HepG2 (cell line): Measurements from ENCODE around the gene TMTC3. TPM values are rescaled to one million over a fixed set of nuclear protein-coding genes. Genes with fewer than 3 reads are reported as not detected.

Experiments used
- DPF2 ChIP-seq: sonication (generic); formaldehyde crosslinking; IDR thresholded peaks from 2 replicates; pipeline ENCODE4 v1.4.0; 2020; ENCODE audit warnings: mild to moderate bottlenecking, low read depth, missing genetic modification reagents, borderline replicate concordance
- GATAD1 ChIP-seq: IDR thresholded peaks from 2 replicates; pipeline ENCODE4 v1.6.1; 2016; ENCODE audit warnings: missing genetic modification reagents, missing compliant biosample characterization
- HNF4G ChIP-seq, 2 experiments: sonication (generic) in 1 of 2; formaldehyde crosslinking in 1 of 2; IDR thresholded peaks; 2 replicates each; pipeline versions ENCODE4 v1.4.0 to v1.6.1; 2011 to 2020; ENCODE audit warnings: borderline replicate concordance in 2 of 2, low read depth in 2 of 2, mild to moderate bottlenecking in 2 of 2, low read length in 1 of 2, missing genetic modification reagents in 1 of 2, moderate library complexity in 1 of 2
- MED8 ChIP-seq: sonication (generic); formaldehyde crosslinking; IDR thresholded peaks from 2 replicates; pipeline ENCODE4 v1.8.1; 2023; ENCODE audit warnings: mild to moderate bottlenecking, missing genetic modification reagents; ENCODE audit not compliant: insufficient replicate concordance
- NFE2L2 ChIP-seq: fragments of 150-350 bp; IDR thresholded peaks from 2 replicates; pipeline ENCODE4 v1.6.1; 2014; ENCODE audit warnings: low read length
- PHF21A ChIP-seq: sonication (generic); formaldehyde crosslinking; IDR thresholded peaks from 2 replicates; pipeline ENCODE4 v1.5.0; 2020; ENCODE audit warnings: mild to moderate bottlenecking, missing genetic modification reagents
- POLR2AphosphoS2 ChIP-seq: IDR thresholded peaks from 2 replicates; pipeline ENCODE4 v1.6.1; 2011; ENCODE audit warnings: low read depth, low read length, improper control_type of control experiment
- PPARG ChIP-seq: conservative IDR thresholded peaks from 2 replicates; pipeline ENCODE4 v1.6.1; 2016; ENCODE audit warnings: missing biosample characterization, missing genetic modification reagents
- PRPF4 ChIP-seq: fragments of 200-400 bp; formaldehyde crosslinking; IDR thresholded peaks from 2 replicates; pipeline ENCODE4 v1.6.1; 2016; ENCODE audit warnings: low read length, low read depth; ENCODE audit not compliant: poor library complexity, severe bottlenecking
- SIX4 ChIP-seq: sonication (generic); formaldehyde crosslinking; IDR thresholded peaks from 2 replicates; pipeline ENCODE4 v1.4.0; 2020; ENCODE audit warnings: missing genetic modification reagents
- SMARCC2 ChIP-seq: fragments of 450-650 bp; IDR thresholded peaks from 2 replicates; pipeline ENCODE4 v1.6.1; 2017; ENCODE audit warnings: antibody characterized with exemption, mild to moderate bottlenecking
- ZNF121 ChIP-seq: sonication (generic); formaldehyde crosslinking; IDR thresholded peaks from 2 replicates; pipeline ENCODE4 v1.5.0; 2020; ENCODE audit warnings: mild to moderate bottlenecking, missing genetic modification reagents
- ZNF143 ChIP-seq: sonication (generic); formaldehyde crosslinking; IDR thresholded peaks from 2 replicates; pipeline ENCODE4 v1.4.0; 2020; ENCODE audit warnings: missing genetic modification reagents
- ZNF17 ChIP-seq: sonication (generic); formaldehyde crosslinking; IDR thresholded peaks from 2 replicates; pipeline ENCODE4 v1.5.0; 2020; ENCODE audit warnings: mild to moderate bottlenecking, missing genetic modification reagents
- ZNF205 ChIP-seq: IDR thresholded peaks from 2 replicates; pipeline ENCODE4 v1.6.1; 2018; ENCODE audit warnings: missing biosample characterization, missing genetic modification reagents
- ZNF350 ChIP-seq: sonication (generic); formaldehyde crosslinking; IDR thresholded peaks from 2 replicates; pipeline ENCODE4 v1.4.0; 2020; ENCODE audit warnings: mild to moderate bottlenecking, low read depth, missing genetic modification reagents, borderline replicate concordance
- ZNF7 ChIP-seq: IDR thresholded peaks from 2 replicates; pipeline ENCODE4 v1.6.1; 2016; ENCODE audit warnings: missing biosample characterization, missing genetic modification reagents
- polyA plus RNA-seq, 8 experiments: library from polyadenylated mRNA; depleted of rRNA in 3 of 8; stranded (reverse) in 7 of 8; unstranded in 1 of 8; fragments of >200 nt; fragmentation: Illumina TruSeq in 4 of 8; extraction: Trizol in 4 of 8; gene quantifications; 2 replicates each; pipeline versions ENCODE4 v1.2.1 to v1.2.3, GENCODE V29; 2011 to 2016; ENCODE audit warnings: low read depth in 4 of 8, missing spikeins in 1 of 8, mixed read lengths in 1 of 8; ENCODE audit not compliant: insufficient read depth in 1 of 8
- total RNA-seq, 5 experiments: library from RNA; depleted of rRNA; stranded (reverse); fragments of >200 nt; fragmentation: Illumina TruSeq; extraction: Trizol; gene quantifications; 2 replicates each; pipeline ENCODE4 v1.2.3, GENCODE V29; 2016; ENCODE audit warnings: low read depth in 1 of 5
- TF ChIP-seq, protein P1 (sequence below): sonication (generic); formaldehyde crosslinking; IDR thresholded peaks from 2 replicates; pipeline ENCODE4 v1.9.0; 2021; ENCODE audit warnings: mild to moderate bottlenecking, missing genetic modification reagents
- TF ChIP-seq, protein P2 (sequence below): sonication (generic); formaldehyde crosslinking; IDR thresholded peaks from 2 replicates; pipeline ENCODE4 v1.8.0; 2022; ENCODE audit warnings: mild to moderate bottlenecking, missing genetic modification reagents, borderline replicate concordance
- TF ChIP-seq, protein P3 (sequence below): sonication (generic); formaldehyde crosslinking; IDR thresholded peaks from 2 replicates; pipeline ENCODE4 v1.9.0; 2021; ENCODE audit warnings: missing genetic modification reagents, mild to moderate bottlenecking, borderline replicate concordance

Gene TMTC3
- total and polyA plus RNA-seq, 2 of the 13 experiments (the other 11 are each of a cell fraction or from before 2014, with no cell fraction given): 6.3 to 22.5 TPM

DNA sequence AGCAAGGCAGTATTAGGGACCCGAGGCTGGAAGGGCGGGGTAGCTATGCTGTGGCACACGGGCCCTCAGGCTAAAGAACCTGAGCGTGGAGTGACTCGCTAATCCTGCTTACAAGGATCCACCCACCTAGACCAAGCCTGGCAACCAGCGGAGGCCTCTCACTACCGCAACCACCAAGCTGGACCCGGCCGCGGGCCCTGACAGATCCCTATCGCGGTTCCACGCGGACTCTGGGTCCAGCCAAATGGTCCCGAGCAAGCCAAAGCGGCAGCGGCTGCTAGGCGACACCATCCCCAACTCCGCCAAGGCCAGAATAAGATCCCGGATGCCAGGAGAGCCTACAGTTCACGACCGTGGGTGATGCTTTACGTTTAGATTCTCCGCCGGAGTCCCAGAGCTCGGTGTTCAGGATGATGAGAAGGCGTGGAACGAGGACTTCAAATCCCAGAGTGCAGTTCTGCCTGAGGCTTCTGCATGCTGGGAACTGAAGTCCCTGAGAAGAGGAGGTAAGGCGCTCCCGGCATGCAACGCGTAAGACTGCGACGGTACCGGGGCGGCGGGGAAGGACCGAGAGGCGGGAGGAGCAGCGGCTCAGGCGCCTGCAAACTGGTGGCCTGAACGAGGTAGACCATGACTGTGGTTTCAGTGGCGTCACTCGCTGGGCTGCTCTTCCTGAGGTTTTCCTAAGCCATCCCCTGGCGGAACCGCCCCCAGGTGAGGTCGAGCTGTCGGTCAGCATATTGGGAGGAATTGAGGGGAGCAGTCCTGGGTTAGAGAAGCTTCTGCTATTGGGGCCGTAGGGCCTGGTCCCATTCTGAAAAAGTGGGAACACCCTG is at the start of gene TMTC3, which contains the start of gene CEP290 (continued):
- TF ChIP-seq, protein P1, sequence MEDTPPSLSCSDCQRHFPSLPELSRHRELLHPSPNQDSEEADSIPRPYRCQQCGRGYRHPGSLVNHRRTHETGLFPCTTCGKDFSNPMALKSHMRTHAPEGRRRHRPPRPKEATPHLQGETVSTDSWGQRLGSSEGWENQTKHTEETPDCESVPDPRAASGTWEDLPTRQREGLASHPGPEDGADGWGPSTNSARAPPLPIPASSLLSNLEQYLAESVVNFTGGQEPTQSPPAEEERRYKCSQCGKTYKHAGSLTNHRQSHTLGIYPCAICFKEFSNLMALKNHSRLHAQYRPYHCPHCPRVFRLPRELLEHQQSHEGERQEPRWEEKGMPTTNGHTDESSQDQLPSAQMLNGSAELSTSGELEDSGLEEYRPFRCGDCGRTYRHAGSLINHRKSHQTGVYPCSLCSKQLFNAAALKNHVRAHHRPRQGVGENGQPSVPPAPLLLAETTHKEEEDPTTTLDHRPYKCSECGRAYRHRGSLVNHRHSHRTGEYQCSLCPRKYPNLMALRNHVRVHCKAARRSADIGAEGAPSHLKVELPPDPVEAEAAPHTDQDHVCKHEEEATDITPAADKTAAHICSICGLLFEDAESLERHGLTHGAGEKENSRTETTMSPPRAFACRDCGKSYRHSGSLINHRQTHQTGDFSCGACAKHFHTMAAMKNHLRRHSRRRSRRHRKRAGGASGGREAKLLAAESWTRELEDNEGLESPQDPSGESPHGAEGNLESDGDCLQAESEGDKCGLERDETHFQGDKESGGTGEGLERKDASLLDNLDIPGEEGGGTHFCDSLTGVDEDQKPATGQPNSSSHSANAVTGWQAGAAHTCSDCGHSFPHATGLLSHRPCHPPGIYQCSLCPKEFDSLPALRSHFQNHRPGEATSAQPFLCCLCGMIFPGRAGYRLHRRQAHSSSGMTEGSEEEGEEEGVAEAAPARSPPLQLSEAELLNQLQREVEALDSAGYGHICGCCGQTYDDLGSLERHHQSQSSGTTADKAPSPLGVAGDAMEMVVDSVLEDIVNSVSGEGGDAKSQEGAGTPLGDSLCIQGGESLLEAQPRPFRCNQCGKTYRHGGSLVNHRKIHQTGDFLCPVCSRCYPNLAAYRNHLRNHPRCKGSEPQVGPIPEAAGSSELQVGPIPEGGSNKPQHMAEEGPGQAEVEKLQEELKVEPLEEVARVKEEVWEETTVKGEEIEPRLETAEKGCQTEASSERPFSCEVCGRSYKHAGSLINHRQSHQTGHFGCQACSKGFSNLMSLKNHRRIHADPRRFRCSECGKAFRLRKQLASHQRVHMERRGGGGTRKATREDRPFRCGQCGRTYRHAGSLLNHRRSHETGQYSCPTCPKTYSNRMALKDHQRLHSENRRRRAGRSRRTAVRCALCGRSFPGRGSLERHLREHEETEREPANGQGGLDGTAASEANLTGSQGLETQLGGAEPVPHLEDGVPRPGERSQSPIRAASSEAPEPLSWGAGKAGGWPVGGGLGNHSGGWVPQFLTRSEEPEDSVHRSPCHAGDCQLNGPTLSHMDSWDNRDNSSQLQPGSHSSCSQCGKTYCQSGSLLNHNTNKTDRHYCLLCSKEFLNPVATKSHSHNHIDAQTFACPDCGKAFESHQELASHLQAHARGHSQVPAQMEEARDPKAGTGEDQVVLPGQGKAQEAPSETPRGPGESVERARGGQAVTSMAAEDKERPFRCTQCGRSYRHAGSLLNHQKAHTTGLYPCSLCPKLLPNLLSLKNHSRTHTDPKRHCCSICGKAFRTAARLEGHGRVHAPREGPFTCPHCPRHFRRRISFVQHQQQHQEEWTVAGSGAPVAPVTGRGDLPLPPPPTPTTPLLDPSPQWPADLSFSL (CRISPR knock-in tag): no peak; the same call in 1 of the 2 replicates
- TF ChIP-seq PRPF4: no peak
- TF ChIP-seq, protein P2, sequence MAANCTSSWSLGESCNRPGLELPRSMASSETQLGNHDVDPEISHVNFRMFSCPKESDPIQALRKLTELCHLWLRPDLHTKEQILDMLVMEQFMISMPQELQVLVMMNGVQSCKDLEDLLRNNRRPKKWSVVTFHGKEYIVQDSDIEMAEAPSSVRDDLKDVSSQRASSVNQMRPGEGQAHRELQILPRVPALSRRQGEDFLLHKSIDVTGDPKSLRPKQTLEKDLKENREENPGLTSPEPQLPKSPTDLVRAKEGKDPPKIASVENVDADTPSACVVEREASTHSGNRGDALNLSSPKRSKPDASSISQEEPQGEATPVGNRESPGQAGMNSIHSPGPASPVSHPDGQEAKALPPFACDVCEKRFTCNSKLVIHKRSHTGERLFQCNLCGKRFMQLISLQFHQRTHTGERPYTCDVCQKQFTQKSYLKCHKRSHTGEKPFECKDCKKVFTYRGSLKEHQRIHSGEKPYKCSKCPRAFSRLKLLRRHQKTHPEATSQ (CRISPR knock-in tag): 0 out of 2 replicates have a peak, but pooled peaks have one; percentile 20
- TF ChIP-seq SMARCC2: no peak
- TF ChIP-seq PHF21A (CRISPR knock-in tag): peak; percentile 93
- peak; percentile 28; the same call in 1 of the 2 replicates for TF ChIP-seq PPARG (CRISPR knock-in tag)
- TF ChIP-seq, protein P3, sequence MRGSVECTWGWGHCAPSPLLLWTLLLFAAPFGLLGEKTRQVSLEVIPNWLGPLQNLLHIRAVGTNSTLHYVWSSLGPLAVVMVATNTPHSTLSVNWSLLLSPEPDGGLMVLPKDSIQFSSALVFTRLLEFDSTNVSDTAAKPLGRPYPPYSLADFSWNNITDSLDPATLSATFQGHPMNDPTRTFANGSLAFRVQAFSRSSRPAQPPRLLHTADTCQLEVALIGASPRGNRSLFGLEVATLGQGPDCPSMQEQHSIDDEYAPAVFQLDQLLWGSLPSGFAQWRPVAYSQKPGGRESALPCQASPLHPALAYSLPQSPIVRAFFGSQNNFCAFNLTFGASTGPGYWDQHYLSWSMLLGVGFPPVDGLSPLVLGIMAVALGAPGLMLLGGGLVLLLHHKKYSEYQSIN (CRISPR knock-in tag): no peak
- TF ChIP-seq HNF4G (IDR thresholded peaks at IDR 0.05; ENCODE audit: borderline replicate concordance, low read depth, low read length): no peak
- no peak; the same call in 1 of the 2 replicates for TF ChIP-seq HNF4G (CRISPR knock-in tag; IDR thresholded peaks at IDR 0.05; ENCODE audit: borderline replicate concordance, low read depth)
- no peak for TF ChIP-seq MED8 (CRISPR knock-in tag)
- TF ChIP-seq NFE2L2: 0 out of 2 replicates have a peak, but pooled peaks have one; percentile 14
- TF ChIP-seq GATAD1 (CRISPR knock-in tag): peak; percentile 84
- TF ChIP-seq POLR2AphosphoS2: no peak
- TF ChIP-seq DPF2 (CRISPR knock-in tag): no peak
- TF ChIP-seq ZNF350 (CRISPR knock-in tag): peak; percentile 84; the same call in 1 of the 2 replicates
- no peak for TF ChIP-seq ZNF7 (CRISPR knock-in tag)
- TF ChIP-seq ZNF121: peak; percentile 99
- peak; percentile 98 for TF ChIP-seq ZNF143 (CRISPR knock-in tag)
- TF ChIP-seq ZNF17 (CRISPR knock-in tag): no peak
- no peak; the same call in 1 of the 2 replicates for TF ChIP-seq SIX4 (CRISPR knock-in tag)
- 0 out of 2 replicates have a peak, but pooled peaks have one; percentile 24 for TF ChIP-seq ZNF205
